HTERT RPE-1 (cell line): ENCODE data around the gene KRTAP10-11.
"Not testable (repeated sequence)": the region's sequence is repeated elsewhere in the genome, so short reads cannot be mapped to it uniquely, and the experiment has no call there.

Experiments
- in situ Hi-C: fragments of 300-500 bp; cut with MboI; formaldehyde crosslinking; loops from 4 replicates; pipeline ENCODE4 v1.14.3; 2020; ENCODE audit warnings: low sequenced_read_pairs

KRTAP10-11 gene, protein sequence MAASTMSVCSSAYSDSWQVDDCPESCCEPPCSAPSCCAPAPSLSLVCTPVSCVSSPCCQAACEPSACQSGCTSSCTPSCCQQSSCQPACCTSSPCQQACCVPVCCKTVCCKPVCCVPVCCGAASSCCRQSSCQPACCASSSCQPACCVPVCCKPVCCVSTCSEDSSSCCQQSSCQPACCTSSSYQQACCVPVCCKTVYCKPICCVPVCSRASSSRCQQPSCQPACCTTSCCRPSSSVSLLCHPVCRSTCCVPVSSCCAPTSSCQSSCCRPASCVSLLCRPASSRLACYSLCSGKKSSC

DNA sequence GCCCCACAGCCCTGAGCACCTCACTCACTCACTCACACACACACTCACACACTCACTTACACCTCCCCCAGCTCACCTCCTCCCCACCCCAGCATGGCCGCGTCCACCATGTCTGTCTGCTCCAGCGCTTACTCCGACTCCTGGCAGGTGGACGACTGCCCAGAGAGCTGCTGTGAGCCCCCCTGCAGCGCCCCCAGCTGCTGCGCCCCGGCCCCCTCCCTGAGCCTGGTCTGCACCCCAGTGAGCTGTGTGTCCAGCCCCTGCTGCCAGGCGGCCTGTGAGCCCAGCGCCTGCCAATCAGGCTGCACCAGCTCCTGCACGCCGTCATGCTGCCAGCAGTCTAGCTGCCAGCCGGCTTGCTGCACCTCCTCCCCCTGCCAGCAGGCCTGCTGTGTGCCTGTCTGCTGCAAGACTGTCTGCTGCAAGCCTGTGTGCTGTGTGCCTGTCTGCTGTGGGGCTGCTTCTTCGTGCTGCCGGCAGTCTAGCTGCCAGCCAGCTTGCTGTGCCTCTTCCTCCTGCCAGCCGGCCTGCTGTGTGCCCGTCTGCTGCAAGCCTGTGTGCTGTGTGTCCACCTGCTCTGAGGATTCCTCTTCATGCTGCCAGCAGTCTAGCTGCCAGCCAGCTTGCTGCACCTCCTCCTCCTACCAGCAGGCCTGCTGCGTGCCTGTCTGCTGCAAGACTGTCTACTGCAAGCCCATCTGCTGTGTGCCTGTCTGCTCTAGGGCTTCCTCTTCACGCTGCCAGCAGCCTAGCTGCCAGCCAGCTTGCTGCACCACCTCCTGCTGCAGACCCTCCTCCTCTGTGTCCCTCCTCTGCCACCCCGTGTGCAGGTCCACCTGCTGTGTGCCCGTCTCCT, at the start of gene KRTAP10-11:
Gene KRTAP10-11 (plus strand): TSS at position 49 of the 856 bp plus-strand sequence. CDS start 45 bp downstream, at position 94.
- in situ Hi-C loops: not testable (repeated sequence)

DNA sequence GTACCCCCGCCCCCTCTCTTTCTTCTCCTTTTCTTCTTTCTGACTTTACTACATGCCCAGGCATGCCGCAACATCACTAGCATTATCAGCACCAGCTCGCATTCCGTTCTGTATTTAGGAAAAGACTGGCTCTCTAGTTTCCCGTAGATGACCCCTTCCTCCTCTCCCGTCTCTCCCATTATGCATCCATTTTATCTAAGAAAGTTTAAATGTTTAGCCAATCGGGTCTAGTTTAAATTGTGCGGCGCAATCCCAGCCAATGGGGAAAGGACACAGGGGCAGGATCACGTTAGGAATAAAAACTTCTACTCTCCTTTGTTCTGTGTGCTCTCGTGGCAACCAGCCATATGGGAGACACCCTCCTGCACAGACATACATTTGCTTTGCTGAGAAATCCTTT, 48.2 kb upstream of the KRTAP10-11 start:
- in situ Hi-C loops: no loop called here

DNA sequence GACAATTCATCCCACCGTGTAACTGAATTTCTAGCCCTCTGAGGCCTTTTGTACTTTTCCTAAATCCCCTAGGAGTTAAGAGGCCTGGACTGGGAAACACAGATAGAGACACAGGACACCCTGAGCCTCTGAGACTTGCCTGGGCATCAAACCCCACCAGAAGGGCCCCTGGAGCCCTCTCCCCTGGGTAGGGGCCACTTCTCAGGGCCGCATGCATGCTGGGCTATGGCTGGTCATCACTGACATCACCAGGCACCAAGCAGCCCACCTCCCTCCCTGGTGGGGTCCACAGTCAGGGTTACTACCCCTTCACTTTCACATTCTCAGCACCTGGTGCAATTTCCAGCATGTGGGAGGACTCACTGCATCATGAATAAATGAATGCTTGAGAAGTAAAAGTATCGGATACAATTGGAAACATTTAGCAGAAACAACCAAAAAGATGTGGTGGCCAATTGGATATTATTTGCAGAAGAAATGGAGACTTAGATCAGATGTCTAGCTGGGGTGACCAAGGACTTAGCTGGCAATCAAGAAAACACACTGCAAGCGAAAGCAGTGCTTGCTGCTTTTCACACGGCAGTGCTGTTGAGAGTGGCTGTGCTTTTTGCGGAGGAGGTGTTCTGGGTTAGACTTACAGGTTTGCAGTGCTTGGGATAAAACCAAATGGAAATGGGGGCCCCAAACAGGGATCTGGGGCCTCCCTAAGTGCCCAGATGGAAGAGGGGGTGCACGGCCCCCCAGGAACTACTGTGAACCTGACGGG, 46.8 kb upstream of the KRTAP10-11 start:
- in situ Hi-C loops: no loop called here

DNA sequence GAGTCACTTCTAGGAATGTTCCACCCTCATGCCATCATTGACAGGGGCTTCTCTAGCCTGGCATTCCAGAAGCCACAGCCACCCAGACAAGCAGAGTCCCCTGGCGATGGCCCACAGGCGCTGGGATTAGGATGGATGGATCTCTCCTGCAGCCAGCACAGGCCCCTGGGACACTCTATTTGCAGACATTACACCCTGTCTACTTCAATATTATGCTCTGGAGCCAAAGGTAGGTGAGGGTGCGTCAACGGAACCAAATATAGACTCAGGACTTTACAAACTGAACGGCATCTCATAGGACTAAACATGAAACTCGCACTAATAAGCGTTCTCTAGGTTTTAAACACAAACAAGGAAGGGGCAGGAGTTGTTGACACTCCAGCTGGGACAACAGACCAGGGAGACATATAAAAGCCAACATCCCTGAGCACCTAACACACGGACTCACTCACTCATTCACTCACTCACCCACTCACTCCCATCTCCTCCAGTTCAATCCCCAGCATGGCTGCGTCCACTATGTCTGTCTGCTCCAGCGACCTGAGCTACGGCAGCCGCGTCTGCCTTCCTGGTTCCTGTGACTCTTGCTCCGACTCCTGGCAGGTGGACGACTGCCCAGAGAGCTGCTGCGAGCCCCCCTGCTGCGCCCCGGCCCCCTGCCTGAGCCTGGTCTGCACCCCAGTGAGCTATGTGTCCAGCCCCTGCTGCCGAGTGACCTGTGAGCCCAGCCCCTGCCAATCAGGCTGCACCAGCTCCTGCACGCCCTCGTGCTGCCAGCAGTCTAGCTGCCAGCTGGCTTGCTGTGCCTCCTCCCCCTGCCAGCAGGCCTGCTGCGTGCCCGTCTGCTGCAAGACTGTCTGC, 45.9 kb upstream of the KRTAP10-11 start, which contains the start of gene KRTAP10-7:
Gene KRTAP10-7 (plus strand): TSS at position 480 of the 861 bp plus-strand sequence. CDS start 25 bp downstream, at position 505.
- in situ Hi-C loops: not testable (repeated sequence)

GRCh38 chr21:44601091-44601490, 45.1 kb upstream of the KRTAP10-11 start:
- in situ Hi-C loops: not testable (repeated sequence)

- in situ Hi-C loops: no loop called here
Observed at GRCh38 chr21:44601596-44602462, 44.4 kb upstream of the KRTAP10-11 start.

DNA sequence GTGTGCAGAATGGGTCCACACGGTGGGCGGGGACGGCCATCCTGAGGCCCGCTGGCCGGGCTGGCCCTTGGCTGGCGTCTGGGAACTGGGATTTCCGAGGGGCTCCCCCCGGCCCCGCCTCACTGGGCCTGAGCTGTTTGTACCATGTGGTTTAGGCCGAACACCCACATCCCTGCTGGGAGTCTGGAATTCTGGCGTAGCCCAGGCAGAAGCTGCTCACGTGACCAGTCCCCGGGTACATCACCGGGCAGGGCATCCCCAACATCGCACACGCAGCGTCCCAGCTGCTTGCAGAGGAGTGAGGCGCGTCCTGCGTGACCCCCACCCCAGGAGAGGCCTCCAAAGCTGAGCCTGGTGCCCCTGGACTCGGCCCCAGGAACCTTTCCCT, 43.8 kb upstream of the KRTAP10-11 start:
- in situ Hi-C loops: no loop called here

DNA sequence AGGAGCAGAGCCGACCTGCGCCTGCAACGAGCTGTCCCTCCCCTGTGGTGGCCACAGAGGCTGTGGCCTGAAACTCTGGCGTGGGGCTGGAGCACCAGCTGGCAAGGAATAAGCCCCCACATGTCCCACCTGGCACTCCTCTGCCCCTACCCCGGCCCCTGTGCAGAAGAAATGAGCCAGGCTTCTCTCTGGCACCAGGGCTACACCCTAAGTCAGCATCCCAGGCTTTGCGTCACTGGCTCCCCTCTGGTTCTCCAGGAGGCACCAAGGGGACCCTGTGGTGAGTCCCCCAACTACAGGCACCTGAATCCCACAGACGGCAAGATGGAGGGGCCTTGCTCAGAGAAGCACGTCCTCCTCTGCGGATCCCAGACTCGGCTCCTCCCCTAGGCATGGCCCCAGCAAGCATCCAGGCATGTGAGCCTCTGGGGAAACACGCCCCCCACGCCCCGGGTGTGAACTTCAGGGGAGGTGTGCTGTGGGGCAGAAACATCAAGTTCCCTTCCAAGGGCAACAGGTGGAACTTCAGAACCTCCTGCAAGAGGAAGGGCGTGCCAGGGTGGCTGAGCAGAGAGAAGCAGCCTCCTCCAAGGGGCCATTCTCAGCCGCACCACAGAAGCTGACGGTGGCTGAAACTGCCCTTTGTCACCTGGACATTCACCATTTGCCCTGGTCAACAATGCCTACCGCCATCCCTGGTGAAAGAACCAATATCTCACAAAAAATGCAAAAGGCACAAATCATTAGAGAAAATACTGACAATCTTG, 42.9 kb upstream of the KRTAP10-11 start:
- in situ Hi-C loops: no loop called here

- in situ Hi-C loops: no loop called here
Observed at GRCh38 chr21:44603911-44604310, 42.3 kb upstream of the KRTAP10-11 start.

- in situ Hi-C loops: no loop called here
Observed at GRCh38 chr21:44606495-44606894, 39.7 kb upstream of the KRTAP10-11 start.

GRCh38 chr21:44609193-44609592, 37.0 kb upstream of the KRTAP10-11 start:
- in situ Hi-C loops: no loop called here

DNA sequence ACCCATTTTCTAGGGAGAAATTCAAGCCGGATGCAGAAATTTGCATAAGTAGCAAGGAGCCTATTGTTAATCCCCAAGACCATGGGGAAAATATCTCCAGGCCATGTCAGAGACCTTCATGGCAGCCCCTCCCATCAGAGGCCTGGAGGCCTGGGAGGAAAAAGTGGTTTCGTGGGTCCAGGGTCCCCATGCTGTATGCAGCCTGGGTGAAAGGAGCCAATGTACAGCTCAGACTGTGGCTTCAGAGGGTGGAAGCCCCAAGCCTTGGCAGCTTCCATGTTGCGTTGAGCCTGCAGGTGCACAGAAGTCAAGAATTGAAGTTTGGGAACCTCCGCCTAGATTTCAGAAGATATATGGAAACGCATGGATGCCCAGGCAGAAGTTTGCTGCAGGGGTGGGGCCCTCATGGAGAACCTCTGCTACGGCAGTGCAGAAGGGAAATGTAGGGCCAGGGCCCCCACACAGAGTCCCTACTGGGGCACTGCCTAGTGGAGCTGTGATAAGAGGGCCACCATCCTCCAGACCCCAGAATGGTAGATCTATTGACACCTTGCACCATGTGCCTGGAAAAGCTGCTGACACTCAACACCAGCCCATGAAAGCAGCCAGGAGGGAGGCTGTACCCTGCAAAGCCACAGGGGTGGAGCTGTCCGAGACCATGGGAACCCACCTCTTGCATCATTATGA, 35.9 kb upstream of the KRTAP10-11 start:
- in situ Hi-C loops: not testable (repeated sequence)

DNA sequence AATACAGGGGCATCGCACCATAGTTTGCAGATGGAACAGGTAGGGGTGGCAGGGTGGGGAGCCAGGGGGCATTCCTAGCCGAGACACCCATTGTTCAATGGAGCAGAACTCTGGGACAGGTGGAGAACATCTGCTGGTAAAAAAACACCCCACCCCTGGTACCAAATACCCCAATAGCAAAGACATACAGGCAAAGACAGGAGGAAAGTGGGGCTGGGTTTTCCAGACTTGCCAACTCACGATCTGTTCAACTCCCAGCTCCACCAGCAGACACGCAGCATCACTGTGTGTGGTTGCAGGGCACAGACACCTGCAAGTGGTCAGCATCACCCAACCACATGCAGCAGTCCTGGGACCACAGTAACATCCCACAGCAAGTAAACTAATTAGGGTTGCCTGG, 34.7 kb upstream of the KRTAP10-11 start:
- in situ Hi-C loops: no loop called here

DNA sequence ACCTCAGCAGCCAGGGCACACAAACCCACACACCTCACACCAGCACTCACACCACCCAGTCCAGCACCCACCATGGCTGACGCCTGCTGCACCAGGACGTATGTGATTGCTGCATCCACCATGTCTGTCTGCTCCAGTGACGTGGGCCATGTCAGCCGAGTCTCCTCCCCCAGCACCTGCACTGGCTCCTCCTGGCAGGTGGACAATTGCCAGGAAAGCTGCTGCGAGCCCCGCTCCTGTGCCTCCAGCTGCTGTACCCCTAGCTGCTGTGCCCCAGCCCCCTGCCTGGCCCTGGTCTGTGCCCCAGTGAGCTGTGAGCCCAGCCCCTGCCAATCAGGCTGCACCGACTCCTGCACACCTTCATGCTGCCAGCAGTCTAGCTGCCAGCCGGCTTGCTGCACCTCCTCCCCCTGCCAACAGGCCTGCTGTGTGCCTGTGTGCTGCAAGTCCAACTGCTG, 34.2 kb upstream of the KRTAP10-11 start, which contains the start of gene KRTAP10-8:
Gene KRTAP10-8 (plus strand): TSS at position 51 of the 458 bp plus-strand sequence. CDS start 22 bp downstream, at position 73.
- in situ Hi-C loops: no loop called here

DNA sequence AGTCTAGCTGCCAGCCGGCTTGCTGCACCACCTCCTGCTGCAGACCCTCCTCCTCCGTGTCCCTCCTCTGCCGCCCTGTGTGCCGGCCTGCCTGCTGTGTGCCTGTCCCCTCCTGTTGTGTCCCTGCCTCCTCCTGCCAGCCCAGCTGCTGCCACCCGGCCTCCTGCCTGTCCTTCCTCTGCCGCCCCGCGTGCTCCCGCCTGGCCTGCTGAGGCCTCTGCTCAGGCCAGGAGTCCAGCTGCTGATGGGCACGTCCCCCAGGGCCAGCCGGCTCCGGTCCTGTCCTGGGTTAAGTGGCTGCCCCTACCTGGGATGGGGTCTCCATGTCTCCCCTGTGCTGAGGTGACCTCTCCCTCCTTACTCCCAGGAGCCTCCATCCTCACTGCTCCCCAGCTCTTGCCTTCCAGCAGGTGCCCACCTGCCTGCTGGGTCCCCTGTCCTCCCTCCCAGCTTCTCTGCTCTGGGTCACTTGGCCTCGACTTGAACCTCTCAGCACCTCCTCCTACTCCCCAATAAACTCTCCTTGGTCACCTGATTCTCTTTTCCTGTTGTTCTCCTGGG, 33.5 kb upstream of the KRTAP10-11 start:
- in situ Hi-C loops: no loop called here

DNA sequence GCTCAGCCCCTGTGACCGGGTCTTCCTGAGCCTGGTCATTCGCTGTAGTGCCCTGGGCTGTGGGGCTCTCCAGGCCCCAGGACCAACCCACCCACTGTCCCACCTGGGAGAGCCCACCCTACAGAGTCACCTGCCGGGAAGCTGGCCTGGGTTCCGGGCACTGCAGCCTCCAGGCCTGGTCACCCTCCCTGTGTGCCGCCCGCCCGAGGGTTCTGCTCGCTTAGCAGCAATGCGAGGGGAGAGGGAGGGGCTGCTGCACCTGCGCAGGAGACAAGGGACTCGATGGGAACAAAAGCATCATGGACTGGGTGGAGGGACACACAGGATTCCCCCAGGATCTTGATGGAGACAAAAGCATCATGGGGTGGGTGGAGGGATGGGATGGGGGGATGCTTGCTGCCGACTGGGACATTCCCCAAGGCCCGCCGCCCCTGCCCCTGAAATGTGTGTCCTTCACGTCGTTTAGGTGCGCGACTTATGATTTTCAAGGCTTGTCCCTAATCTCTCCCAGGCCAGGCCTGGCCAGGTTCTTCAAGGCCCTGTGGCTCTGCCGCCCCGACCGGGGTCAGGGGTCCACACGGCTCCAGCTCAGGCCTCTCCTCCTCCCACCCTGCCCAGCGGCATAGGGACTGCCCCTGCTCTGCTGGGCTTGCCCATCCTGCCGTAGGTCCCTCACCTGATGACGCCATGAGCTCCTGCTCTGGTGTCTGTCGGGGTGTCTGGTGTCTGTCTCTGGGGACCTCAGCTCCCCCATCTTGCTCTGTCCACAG, 32.6 kb upstream of the KRTAP10-11 start:
- in situ Hi-C loops: no loop called here

DNA sequence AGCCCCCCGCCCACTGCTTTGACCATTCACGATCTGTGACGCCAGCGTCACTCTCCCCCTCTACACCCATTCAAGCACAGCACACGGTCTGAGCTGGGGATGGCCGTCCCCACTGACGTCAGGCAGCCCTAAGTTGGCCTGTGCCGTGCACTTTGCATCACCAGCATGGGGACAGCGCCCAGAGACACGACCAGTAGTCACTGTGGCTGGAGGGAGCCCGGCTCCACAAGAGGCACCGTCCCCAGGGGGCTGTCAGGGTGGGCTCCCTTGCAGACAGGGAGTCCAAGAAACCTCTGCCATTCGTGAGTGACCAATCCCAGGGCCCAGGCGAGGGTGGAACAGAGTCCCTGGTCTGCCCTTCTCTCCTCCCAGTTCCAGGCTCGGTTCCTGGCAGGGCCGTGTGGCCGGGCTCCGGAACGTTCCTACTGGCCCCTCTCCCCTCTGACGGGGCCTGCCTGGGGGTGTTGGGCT, 32.0 kb upstream of the KRTAP10-11 start:
- in situ Hi-C loops: no loop called here
